HCT116 (cell line): ENCODE measurements around the gene PHF19. TPM values are rescaled to one million over a fixed set of nuclear protein-coding genes. Genes with fewer than 3 reads are reported as not detected.

Experiments used
- ATAC-seq: fragments of 200-7000 bp; cut with Tn5 transposase; 2 replicates; pipeline ENCODE4 v1.9.1; 2020; ENCODE audit warnings: mild to moderate bottlenecking, moderate library complexity
- BruUV-seq: library from RNA; stranded (reverse); fragments of 400-500 nt; replicated peaks from 2 replicates; lab custom pipeline; 2021; lab: Mats Ljungman, UMichigan
- CTCF ChIA-PET: fragments of 300-600 bp; sonication (Branson Sonifier 250); formaldehyde crosslinking; loops from one replicate; lab custom pipeline; 2021; ENCODE audit warnings: antibody characterized with exemption; lab: Charles Lee
- POLR2A ChIA-PET: fragments of 300-600, 350-600 bp; sonication (Branson Sonifier 250); formaldehyde crosslinking; loops from one replicate; lab custom pipeline; 2021; ENCODE audit warnings: antibody characterized with exemption; lab: Charles Lee
- RAD21 ChIA-PET, 2 experiments: fragments of 300-600 bp; sonication (Branson Sonifier 250); formaldehyde crosslinking; loops; one replicate each; lab custom pipeline; 2023; ENCODE audit warnings: low total read pairs in 2 of 2; ENCODE audit not compliant: uncharacterized antibody in 2 of 2, unreplicated experiment in 2 of 2, low non-redundant PET in 1 of 2; lab: Charles Lee
- DNase-seq: peaks from one replicate; pipeline ENCODE4 v3.0.0-alpha.2; 2010; ENCODE audit warnings: low read depth, low spot score
- H2AFZ ChIP-seq: fragments of 200-600 bp; shearing (Covaris generic), sonication (generic); 2 replicates; pipeline ENCODE4 v1.6.1; 2017; ENCODE audit warnings: low read depth, mixed run types, mixed read lengths, antibody characterized with exemption, low read length; ENCODE audit not compliant: poor library complexity, severe bottlenecking
- H3K27ac ChIP-seq: 2 replicates; pipeline ENCODE4 v1.5.1; 2012; ENCODE audit warnings: low read depth, low read length
- H3K27me3 ChIP-seq: fragments of 200-600 bp; sonication (generic); 2 replicates; pipeline ENCODE4 v1.6.1; 2016; ENCODE audit warnings: mixed run types, low read length, mixed read lengths; ENCODE audit not compliant: insufficient read depth
- H3K36me3 ChIP-seq, 2 experiments: fragments of 200-500 bp in 1 of 2; fragments of 200-600 bp in 1 of 2; sonication (Bioruptor generic) in 1 of 2; sonication (generic) in 1 of 2; 2 replicates each; pipeline versions ENCODE4 v1.5.1 to v1.6.1; 2014 to 2016; ENCODE audit warnings: low read length in 2 of 2, inconsistent platforms in 1 of 2, mixed read lengths in 1 of 2, mixed run types in 1 of 2; ENCODE audit not compliant: insufficient read depth in 2 of 2, control insufficient read depth in 1 of 2
- H3K4me1 ChIP-seq, 2 experiments: fragments of 200-600 bp in 1 of 2; sonication (generic) in 1 of 2; 2 replicates each; pipeline versions ENCODE4 v1.5.1 to v1.6.1; 2012 to 2017; ENCODE audit warnings: low read length in 2 of 2, inconsistent platforms in 1 of 2, mild to moderate bottlenecking in 1 of 2, mixed read lengths in 1 of 2, mixed run types in 1 of 2, moderate library complexity in 1 of 2; ENCODE audit not compliant: insufficient read depth in 2 of 2, control insufficient read depth in 1 of 2
- H3K4me2 ChIP-seq: fragments of 200-600 bp; sonication (generic); 2 replicates; pipeline ENCODE4 v1.6.1; 2017; ENCODE audit warnings: mixed run types, low read length, mixed read lengths
- H3K4me3 ChIP-seq, 2 experiments: fragments of 200-600 bp in 1 of 2; sonication (generic) in 1 of 2; replicated peaks in 1 of 2; 2 replicates each; pipeline ENCODE4 v1.5.1; 2011 to 2016; ENCODE audit warnings: low read length in 2 of 2, control low read depth in 1 of 2, low read depth in 1 of 2, mild to moderate bottlenecking in 1 of 2, mixed read lengths in 1 of 2, mixed run types in 1 of 2
- H3K79me2 ChIP-seq: fragments of 200-600 bp; sonication (generic); 2 replicates; pipeline ENCODE4 v1.6.1; 2017; ENCODE audit warnings: mild to moderate bottlenecking, mixed run types, low read length, moderate library complexity, mixed read lengths; ENCODE audit not compliant: insufficient read depth
- H3K9ac ChIP-seq: fragments of 200-600 bp; sonication (generic); 2 replicates; pipeline ENCODE4 v1.6.1; 2016; ENCODE audit warnings: low read length, mixed read lengths
- H3K9me2 ChIP-seq: fragments of 200-600 bp; sonication (generic), shearing (Covaris generic); 2 replicates; pipeline ENCODE4 v1.6.1; 2017; ENCODE audit warnings: mixed run types, mild to moderate bottlenecking, moderate library complexity; ENCODE audit not compliant: insufficient read depth
- H3K9me3 ChIP-seq, 2 experiments: fragments of 200-500 bp in 1 of 2; fragments of 200-600 bp in 1 of 2; sonication (Bioruptor generic) in 1 of 2; sonication (generic) in 1 of 2; 2 replicates each; pipeline ENCODE4 v1.6.1; 2014 to 2017; ENCODE audit warnings: low read length in 2 of 2, mixed read lengths in 2 of 2, inconsistent platforms in 1 of 2, low read depth in 1 of 2, mild to moderate bottlenecking in 1 of 2, mixed run types in 1 of 2, moderate library complexity in 1 of 2; ENCODE audit not compliant: control insufficient read depth in 1 of 2, insufficient read depth in 1 of 2
- H4K20me1 ChIP-seq: fragments of 200-600 bp; sonication (generic), shearing (Covaris generic); 2 replicates; pipeline ENCODE4 v1.6.1; 2017; ENCODE audit warnings: mixed run types, mild to moderate bottlenecking, moderate library complexity; ENCODE audit not compliant: insufficient read depth
- ELF1 ChIP-seq: IDR thresholded peaks from 2 replicates; pipeline ENCODE4 v1.6.1; 2012; ENCODE audit warnings: low read depth, borderline replicate concordance
- EZH2 ChIP-seq: fragments of 200-600 bp; sonication (generic); IDR thresholded peaks from 2 replicates; pipeline ENCODE4 v1.6.1; 2017; ENCODE audit warnings: antibody characterized with exemption, mixed run types
- JUND ChIP-seq: IDR thresholded peaks from 2 replicates; pipeline ENCODE4 v1.6.1; 2012
- POLR2A ChIP-seq: IDR thresholded peaks from 2 replicates; pipeline ENCODE4 v1.7.0; 2011; ENCODE audit warnings: borderline replicate concordance; ENCODE audit not compliant: insufficient read depth, insufficient read length; ENCODE audit errors: extremely low read depth
- POLR2AphosphoS5 ChIP-seq: IDR thresholded peaks from 2 replicates; pipeline ENCODE4 v1.6.1; 2011; ENCODE audit warnings: mild to moderate bottlenecking, low read depth, low read length, moderate library complexity
- RAD21 ChIP-seq: IDR thresholded peaks from 2 replicates; pipeline ENCODE4 v1.6.1; 2012; ENCODE audit warnings: low read depth, mild to moderate bottlenecking
- SRF ChIP-seq: IDR thresholded peaks from 2 replicates; pipeline ENCODE4 v1.6.1; 2012; ENCODE audit warnings: low read depth
- TCF7L2 ChIP-seq: IDR thresholded peaks from 2 replicates; pipeline ENCODE4 v1.7.0; 2011; ENCODE audit warnings: borderline replicate concordance, inconsistent platforms; ENCODE audit not compliant: insufficient read depth, insufficient read length; ENCODE audit errors: extremely low read depth
- ZNF274 ChIP-seq: fragments of 200-500 bp; sonication (Bioruptor generic); IDR thresholded peaks from 2 replicates; pipeline ENCODE4 v1.6.1; 2014; ENCODE audit warnings: mild to moderate bottlenecking, low read depth, low read length, inconsistent platforms
- intact Hi-C: fragments of 100-400 bp; cut with micrococcal nuclease; formaldehyde crosslinking; loops from 2 replicates; pipeline ENCODE4 v1.10.0; 2022
- total RNA-seq: library from RNA; stranded (reverse); gene quantifications from one replicate; pipeline ENCODE4 v1.2.1, GENCODE V29; 2021; ENCODE audit not compliant: unreplicated experiment
- TF ChIP-seq, protein P1 (sequence below): IDR thresholded peaks from 2 replicates; pipeline ENCODE4 v1.6.1; 2011; ENCODE audit warnings: mild to moderate bottlenecking, low read length, moderate library complexity; ENCODE audit not compliant: insufficient replicate concordance; ENCODE audit errors: extremely low read depth
- TF ChIP-seq, protein P2 (sequence below): IDR thresholded peaks from 2 replicates; pipeline ENCODE4 v1.6.1; 2012; ENCODE audit warnings: low read depth

The PHF19 gene
- total RNA-seq, 1 experiment from 2014 or later, result 74.0 TPM

DNA sequence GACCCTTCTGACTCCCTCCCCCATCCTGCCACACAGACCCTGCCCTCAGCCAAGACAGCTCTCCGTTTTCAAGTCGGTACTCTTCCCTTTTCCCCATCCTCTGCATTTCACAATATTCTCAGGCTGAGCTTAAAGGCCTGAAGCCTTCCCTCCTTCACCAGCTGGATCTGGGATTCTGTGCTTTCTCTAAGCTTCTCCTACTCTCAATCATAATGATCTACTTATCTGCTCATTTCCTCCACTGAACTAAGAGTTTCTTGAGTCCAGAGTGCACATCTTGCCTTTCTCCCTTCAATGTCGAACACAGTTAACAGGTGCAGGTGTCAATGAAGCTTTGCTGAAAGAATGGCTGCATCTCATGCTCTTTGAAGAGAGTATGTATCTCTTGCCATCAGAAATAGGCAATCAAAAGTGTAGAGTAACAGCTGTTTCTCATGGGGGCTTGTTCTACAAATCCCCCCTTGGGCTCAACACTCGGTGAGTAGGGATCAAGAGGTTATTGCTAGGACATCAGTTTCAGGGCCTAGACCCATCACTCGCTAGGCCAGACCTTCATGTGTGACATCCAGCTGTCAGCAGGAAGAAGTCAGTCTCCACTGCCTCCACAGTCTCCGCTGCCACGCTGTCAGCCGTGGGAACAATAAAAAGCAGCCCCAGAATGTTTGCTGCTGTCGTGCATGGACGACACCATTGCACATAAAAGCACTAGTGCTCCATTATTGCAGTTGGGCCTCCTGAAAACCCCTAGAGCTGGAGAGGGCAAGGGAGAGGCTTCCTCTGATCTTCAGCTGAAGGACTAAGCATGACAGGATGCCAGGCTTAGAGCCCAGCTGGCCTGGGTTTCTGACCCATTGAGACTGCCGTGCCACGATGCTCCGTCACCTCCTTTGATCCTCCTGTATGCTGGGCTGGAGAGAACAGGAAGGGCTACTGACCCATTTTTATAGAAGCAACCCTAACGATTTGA, 25.9 kb upstream of the PHF19 start:
- no peak for ATAC-seq
- Histone ChIP-seq H3K79me2 (no peaks in the 10 kb centered on the region), H3K36me3 (no peaks in the 10 kb centered on the region)
- ChIA-PET RAD21 (no interaction called here), CTCF (no interaction called here)
- no peak for TF ChIP-seq SRF
- no peak for TF ChIP-seq POLR2A
- no peak for TF ChIP-seq TCF7L2
- no peak for TF ChIP-seq POLR2AphosphoS5
- no peak for TF ChIP-seq EZH2
- TF ChIP-seq, all 23 proteins: peak for 0
- Histone ChIP-seq H3K4me1 (no peaks in the 10 kb centered on the region), H3K4me2 (no peak overlapping the region), H3K27me3 (no peaks in the 10 kb centered on the region), H3K9ac (no peak overlapping the region), H3K4me3 (no peak overlapping the region), H4K20me1 (no peaks in the 10 kb centered on the region), H3K27ac (no peak overlapping the region), H2AFZ (no peak overlapping the region), H3K9me3 (no peaks in the 10 kb centered on the region), H3K9me2 (no peaks in the 10 kb centered on the region)
- BruUV-seq, result no TSS peak
- POLR2A ChIA-PET, result no interaction called here
- no peak for DNase-seq
- intact Hi-C loops, result no loop called here

DNA sequence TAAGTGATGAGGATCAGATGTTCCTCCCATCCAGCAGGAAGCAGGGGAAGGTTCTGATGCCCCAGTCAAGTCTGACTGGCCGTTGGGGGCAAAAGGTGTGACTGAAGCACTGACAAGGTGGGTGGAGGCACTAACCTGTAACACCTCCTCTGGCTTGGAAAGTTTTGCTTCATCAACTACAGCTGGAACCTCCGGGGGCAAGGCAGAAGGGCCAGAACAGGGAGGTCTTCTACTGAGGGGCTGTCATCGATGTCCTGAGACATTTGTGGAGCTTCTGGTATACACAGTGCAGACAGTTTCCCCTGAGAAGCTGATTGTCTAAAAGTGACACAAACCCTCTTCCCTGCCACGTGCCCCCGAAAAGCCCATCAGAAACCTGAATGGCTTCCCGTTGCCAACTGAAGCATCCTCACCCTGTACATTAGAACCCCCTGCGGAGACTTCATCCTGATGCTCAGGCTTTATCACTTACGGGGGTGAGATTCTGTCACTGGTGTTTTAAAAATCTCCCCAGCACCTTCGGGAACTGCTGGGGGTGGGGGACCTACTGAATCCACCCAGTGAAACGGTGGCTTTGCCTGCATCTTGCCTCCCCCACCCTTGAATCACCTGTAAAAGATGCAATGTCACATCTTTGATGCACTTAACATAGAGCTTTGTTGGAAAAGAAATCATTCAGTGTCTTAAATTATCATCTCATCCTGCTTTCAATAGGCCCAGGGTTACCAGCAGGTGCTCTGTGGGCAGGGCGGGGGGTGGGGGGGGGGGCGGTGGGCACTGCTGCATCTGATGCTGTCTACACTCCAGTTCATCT, 25.0 kb upstream of the PHF19 start:
- Histone ChIP-seq H3K4me3 (no peak overlapping the region), H3K27ac (no peak overlapping the region), H3K4me2 (no peak overlapping the region), H3K4me1 (peaks cover 5 to 7% of the 10 kb centered on the region in 2 experiments; a peak in 3 of 4 replicates), H3K36me3 (no peaks in the 10 kb centered on the region), H4K20me1 (no peaks in the 10 kb centered on the region), H3K27me3 (no peaks in the 10 kb centered on the region), H3K9me2 (no peaks in the 10 kb centered on the region), H3K79me2 (no peaks in the 10 kb centered on the region), H3K9ac (no peak overlapping the region), H2AFZ (no peak overlapping the region), H3K9me3 (no peaks in the 10 kb centered on the region)
- CTCF ChIA-PET, result no interaction called here
- POLR2A ChIA-PET, result no interaction called here
- RAD21 ChIA-PET, result no interaction called here
- DNase-seq (no peak), ATAC-seq (no peak)
- BruUV-seq, result no TSS peak
- intact Hi-C loops, result no loop called here
- TF ChIP-seq, protein P1, sequence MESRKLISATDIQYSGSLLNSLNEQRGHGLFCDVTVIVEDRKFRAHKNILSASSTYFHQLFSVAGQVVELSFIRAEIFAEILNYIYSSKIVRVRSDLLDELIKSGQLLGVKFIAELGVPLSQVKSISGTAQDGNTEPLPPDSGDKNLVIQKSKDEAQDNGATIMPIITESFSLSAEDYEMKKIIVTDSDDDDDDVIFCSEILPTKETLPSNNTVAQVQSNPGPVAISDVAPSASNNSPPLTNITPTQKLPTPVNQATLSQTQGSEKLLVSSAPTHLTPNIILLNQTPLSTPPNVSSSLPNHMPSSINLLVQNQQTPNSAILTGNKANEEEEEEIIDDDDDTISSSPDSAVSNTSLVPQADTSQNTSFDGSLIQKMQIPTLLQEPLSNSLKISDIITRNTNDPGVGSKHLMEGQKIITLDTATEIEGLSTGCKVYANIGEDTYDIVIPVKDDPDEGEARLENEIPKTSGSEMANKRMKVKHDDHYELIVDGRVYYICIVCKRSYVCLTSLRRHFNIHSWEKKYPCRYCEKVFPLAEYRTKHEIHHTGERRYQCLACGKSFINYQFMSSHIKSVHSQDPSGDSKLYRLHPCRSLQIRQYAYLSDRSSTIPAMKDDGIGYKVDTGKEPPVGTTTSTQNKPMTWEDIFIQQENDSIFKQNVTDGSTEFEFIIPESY, result no peak
- no peak for TF ChIP-seq RAD21
- no peak for TF ChIP-seq JUND
- no peak for TF ChIP-seq SRF
- TF ChIP-seq ELF1, result no peak
- TF ChIP-seq ZNF274, result no peak
- TF ChIP-seq, protein P2, sequence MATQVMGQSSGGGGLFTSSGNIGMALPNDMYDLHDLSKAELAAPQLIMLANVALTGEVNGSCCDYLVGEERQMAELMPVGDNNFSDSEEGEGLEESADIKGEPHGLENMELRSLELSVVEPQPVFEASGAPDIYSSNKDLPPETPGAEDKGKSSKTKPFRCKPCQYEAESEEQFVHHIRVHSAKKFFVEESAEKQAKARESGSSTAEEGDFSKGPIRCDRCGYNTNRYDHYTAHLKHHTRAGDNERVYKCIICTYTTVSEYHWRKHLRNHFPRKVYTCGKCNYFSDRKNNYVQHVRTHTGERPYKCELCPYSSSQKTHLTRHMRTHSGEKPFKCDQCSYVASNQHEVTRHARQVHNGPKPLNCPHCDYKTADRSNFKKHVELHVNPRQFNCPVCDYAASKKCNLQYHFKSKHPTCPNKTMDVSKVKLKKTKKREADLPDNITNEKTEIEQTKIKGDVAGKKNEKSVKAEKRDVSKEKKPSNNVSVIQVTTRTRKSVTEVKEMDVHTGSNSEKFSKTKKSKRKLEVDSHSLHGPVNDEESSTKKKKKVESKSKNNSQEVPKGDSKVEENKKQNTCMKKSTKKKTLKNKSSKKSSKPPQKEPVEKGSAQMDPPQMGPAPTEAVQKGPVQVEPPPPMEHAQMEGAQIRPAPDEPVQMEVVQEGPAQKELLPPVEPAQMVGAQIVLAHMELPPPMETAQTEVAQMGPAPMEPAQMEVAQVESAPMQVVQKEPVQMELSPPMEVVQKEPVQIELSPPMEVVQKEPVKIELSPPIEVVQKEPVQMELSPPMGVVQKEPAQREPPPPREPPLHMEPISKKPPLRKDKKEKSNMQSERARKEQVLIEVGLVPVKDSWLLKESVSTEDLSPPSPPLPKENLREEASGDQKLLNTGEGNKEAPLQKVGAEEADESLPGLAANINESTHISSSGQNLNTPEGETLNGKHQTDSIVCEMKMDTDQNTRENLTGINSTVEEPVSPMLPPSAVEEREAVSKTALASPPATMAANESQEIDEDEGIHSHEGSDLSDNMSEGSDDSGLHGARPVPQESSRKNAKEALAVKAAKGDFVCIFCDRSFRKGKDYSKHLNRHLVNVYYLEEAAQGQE, result no peak
- TF ChIP-seq POLR2A, result no peak
